T-helper 2 cell treated with Interferon-gamma antibody and Interleukin-4, amounts not matched to agents 100 ng/mL and 5 ng/mL, for 36 hours (primary cell): Measurements from ENCODE around the gene RASL11A. TPM values are rescaled to one million over a fixed set of nuclear protein-coding genes. Genes with fewer than 3 reads are reported as not detected.
"Not testable (repeated sequence)": the region's sequence is repeated elsewhere in the genome, so short reads cannot be mapped to it uniquely, and the experiment has no call there.

Source experiments
- intact Hi-C: fragments of 100-400 bp; cut with micrococcal nuclease; formaldehyde crosslinking; loops from one replicate; pipeline ENCODE4 v1.15.1; 2023
- total RNA-seq: library from RNA; stranded (reverse); gene quantifications from 2 replicates; pipeline ENCODE4 v1.2.3, GENCODE V29; 2022

RASL11A gene, protein sequence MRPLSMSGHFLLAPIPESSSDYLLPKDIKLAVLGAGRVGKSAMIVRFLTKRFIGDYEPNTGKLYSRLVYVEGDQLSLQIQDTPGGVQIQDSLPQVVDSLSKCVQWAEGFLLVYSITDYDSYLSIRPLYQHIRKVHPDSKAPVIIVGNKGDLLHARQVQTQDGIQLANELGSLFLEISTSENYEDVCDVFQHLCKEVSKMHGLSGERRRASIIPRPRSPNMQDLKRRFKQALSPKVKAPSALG
- total RNA-seq: 0.45 TPM in 2 replicates

DNA sequence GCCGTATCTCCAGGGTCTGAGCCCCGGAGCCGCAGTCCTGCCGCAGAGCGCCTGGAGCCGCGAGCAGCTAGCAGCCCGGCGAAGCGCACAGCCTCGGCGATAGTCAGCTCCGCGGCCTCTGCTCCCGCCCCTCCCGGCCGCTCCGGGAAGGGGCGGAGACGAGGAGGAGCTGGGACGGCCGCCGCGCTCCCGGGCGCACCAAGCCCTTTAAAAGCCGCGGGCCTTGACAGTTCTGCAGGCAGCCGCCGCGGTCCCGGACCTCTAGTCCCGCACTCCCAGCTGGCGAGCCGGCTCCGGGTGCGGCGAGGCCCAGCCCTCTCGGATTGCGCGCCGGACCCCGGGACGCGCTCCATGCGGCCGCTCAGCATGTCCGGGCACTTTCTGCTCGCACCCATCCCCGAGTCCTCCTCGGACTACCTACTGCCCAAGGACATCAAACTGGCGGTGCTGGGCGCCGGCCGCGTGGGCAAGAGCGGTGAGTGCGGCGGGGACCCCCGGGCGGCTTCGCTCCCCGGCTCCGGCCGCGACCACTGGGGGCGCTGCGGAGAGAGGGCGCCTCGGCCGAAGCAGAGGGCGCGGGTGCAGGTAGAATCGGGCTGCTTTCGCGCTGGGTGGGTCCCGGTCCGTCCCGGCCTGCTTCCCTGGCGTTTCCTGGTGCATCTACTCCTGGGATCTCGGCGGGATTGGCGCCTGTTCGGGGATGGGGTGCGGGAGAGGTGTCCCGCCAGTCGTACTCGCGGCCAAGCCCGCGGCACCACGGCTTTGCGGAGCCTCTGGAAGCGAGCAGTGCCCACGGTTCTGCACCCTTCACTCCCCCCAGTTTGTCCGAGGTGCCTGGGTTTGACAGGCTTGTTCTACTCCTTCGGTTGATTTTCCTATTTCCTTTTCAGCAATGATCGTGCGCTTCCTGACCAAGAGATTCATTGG lies at the start of gene RASL11A:
Gene RASL11A, plus strand, starts transcription at position 237 of the 927 bp plus-strand sequence. Its CDS starts 115 bp downstream, at position 352.
- intact Hi-C loops: loop anchor here (1.0 to 2.0 kb wide), 4 partner anchors 19 to 286 kb away; no protein-coding TSS in a partner anchor

DNA sequence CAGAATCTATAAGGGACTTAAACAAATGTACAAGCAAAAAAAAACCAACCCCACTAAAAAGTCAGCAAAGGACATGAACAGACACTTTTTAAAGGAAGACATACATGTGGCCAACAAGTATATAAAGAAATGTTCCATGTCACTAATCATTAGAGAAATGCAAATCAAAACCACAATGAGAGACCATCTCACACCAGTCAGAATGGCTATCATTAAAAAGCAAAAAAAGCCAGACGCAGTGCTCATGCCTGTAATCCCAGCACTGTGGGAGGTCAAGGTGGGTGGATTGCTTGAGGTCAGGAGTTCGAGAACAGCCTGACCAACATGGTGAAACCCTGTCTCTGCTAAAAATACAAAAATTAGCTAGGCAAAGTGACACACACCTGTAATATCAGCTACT lies 48.5 kb upstream of the RASL11A start:
- intact Hi-C loops: not testable (repeated sequence)

- intact Hi-C loops: no loop called here
Measured at GRCh38 chr13:27226991-27227390, 43.6 kb upstream of the RASL11A start.

GRCh38 chr13:27228131-27228530 lies 42.5 kb upstream of the RASL11A start:
- intact Hi-C loops: no loop called here

- intact Hi-C loops: no loop called here
Measured at GRCh38 chr13:27229642-27230041, 41.0 kb upstream of the RASL11A start.

DNA sequence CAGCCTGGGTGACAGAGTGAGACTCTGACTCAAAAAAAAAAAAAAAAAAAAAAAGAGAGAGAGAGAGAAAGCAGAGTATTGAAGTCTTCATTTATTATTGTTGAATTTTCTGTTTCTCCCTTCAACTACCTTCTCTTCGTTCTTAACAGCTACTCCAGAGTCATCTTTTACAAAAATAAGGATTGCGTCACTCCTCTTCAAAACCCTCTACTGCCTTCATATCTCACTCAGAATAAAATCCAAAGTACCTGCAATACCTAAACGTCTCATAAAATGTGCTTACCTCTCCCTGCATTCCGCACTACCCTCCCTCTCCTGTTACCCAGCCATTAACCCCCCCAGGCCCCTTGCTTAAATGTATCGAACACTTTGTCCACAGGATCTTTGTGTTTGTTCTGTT lies 36.7 kb upstream of the RASL11A start:
- intact Hi-C loops: no loop called here

GRCh38 chr13:27236478-27236877 lies 34.2 kb upstream of the RASL11A start:
- intact Hi-C loops: no loop called here

DNA sequence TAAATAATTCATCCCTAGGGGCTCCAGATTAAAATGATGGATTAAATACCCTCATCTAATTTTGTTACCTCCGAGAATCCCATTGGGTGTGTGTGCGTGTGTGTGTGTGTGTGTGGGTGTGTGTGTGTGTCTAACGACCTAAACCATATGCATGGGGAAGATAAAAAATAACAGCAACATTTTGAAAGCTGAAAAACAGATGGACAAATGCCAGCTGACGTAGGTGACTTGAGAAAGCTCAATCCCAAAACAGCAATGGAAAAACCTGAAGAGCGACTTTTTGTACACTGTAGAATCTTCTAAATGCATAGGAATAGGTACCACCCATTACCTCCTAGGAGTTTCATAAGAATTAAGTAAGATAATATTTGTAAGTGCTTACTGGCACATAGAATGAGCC lies 27.9 kb upstream of the RASL11A start:
- intact Hi-C loops: no loop called here

- intact Hi-C loops: no loop called here
Measured at GRCh38 chr13:27245610-27246009, 25.0 kb upstream of the RASL11A start.

DNA sequence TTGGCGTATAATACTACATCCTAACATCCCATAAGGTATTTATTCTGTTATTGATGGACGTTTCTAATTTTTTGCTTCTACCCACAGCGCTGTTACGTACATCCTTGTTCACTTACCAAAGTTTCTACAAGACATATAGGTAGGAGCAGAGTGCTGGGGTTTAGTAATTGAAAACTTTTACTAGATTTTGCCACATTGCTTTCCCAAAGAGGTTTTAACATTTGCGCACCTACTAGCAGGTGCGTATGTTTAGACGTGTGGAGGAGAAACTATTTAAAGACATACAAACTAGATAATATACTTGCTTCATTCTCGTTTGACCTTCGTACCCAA lies 19.8 kb upstream of the RASL11A start:
- intact Hi-C loops: loop anchor here (1.0 to 5.0 kb wide), 10 partner anchors 79 to 1407 kb away; partner anchors contain the start of genes LNX2, MTIF3, PAN3 and POLR1D

DNA sequence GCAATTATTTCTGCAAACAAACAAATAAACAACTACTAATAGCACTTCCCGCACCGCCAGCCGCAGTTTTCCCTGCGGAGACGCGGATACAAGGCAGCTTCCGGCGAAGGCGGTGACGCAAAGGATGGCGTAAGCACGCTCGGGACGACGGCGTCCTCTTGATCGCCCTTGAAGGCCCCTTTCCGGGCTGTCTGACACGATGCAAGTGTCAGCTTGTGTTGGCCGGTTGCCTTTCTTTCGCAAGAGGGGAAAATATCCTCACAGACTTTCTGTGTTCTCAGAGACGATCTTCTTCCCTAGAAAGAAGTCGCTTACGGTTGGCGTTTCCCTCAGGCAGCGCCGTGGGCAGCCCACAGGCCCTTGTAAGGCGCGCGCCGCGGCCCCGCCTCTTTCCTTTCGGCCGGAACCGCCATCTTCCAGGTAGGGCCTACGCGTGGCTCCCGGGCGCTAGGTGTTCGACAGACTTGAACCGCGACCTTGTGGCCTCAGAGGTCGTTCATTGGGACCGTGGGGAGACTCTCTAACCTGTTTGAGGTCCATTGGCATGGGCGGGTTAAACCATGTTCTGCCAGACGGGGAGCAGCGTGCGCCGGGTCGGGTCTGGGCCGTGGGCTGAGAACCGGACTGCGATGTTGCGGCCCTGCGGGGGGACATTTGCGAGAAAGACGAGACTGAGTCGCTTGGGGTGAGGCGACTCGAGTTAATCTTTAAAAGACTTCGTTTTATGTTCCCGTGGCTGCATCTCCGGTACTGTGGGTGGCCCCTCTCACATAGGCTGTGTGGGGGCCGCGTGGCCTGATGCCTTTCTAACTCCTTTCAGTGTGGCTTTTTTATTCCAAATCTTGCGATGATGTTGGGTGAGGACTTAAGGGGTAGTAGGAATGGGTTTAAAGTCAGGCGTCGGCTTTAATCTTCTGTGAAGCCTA lies 19.2 kb upstream of the RASL11A start, which contains the start of gene RPL21:
Gene RPL21, plus strand, starts transcription at position 393 of the 926 bp plus-strand sequence. CDS start 2,219 bp downstream, outside the sequence.
- intact Hi-C loops: loop anchor here (1.0 to 5.0 kb wide), 11 partner anchors 19 to 1406 kb away; partner anchors contain the start of genes LNX2, MTIF3, PAN3 and POLR1D

DNA sequence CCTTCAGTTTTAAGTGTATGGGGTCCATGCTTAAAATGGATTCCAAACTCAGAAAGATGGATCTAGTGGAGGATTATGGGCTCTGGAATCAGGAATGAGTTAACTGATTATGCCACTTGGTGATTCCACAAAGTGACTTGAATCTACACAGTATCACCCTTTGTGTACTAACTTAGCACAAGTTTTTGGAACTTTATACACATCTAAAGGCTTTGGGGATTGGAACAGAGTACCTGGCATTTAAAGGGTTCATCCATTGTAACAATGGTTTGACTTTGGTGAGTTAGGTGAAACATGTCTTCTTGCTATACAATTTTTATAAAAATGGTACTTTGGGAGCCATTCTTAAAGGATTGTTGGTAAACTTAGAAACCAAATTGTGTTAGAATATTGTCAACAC lies 18.2 kb upstream of the RASL11A start:
- intact Hi-C loops: loop anchor here (1.0 to 5.0 kb wide), 9 partner anchors 18 to 1405 kb away; partner anchors contain the start of genes LNX2, MTIF3, PAN3 and POLR1D

DNA sequence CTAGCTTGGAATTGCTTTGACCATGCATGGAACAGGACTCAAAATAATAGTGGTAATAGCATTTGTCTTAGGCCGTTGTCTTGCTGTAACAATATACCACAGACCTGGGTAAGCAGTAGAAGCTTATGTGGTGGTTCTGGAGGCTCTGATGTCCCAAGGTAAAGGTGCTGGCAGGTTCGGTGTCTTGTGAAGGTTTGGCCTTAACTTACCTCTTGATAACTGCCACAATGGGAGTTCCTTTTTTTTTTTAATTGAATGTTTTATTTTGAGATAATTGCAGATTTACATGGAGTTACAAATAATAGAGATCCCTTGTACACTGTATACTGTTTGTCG lies 13.4 kb upstream of the RASL11A start:
- intact Hi-C loops: no loop called here

DNA sequence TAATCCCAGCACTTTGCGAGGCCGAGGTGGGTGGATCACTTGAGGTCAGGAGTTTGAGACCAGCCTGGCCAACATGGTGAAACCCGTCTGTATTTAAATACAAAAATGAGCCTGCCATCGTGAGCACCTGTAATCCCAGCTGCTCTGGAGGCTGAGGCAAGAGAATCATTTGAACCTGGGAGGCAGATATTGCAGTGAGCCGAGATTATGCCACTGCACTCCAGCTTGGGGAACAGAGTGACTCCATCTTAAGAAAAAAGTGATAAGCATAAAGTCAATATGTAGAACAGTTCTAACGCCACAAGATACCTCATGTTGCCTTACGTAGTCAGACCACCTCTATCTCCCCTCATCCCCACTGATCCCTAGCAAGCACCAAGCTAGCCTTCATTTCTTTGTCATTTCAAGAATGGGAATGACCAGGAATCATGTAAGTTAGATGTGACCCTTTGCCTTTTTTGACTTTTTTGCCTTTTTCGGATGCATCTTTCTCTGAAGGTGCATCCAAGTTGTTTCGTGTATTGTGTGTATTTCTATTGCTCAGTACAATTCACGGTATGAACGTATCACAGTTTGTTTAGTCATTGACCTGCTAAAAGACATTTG lies 12.9 kb upstream of the RASL11A start:
- intact Hi-C loops: no loop called here

GRCh38 chr13:27258637-27259386 lies 11.8 kb upstream of the RASL11A start:
- intact Hi-C loops: no loop called here

DNA sequence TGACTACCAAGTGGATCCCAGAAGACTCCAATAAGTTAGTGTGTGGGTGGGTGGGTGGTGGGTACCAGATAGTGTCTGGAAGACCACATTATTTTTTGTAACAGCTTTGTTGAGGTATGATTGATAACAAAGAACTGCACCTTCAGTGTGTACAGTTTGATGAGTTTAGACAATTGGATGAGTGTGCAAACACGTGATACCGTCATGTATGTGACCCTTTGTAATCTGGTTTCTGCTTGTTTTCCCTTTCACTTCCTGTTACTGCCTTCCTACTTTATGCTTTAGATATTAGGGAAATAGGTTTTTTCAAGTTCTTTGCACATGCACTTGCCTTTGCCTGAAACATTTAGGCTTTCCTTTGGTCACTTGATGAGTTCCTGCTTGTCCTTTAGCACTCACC lies 10.8 kb upstream of the RASL11A start:
- intact Hi-C loops: no loop called here

- intact Hi-C loops: no loop called here
Measured at GRCh38 chr13:27261396-27261795, 9.2 kb upstream of the RASL11A start.

- intact Hi-C loops: no loop called here
Measured at GRCh38 chr13:27263438-27263837, 7.2 kb upstream of the RASL11A start.

- intact Hi-C loops: no loop called here
Measured at GRCh38 chr13:27264181-27264580, 6.4 kb upstream of the RASL11A start.

- intact Hi-C loops: no loop called here
Measured at GRCh38 chr13:27264648-27265047, 6.0 kb upstream of the RASL11A start.
